ENCODE results near the gene DCST1.
A peak's percentile ranks its signal among the peaks of the same experiment; 100 is the strongest.

Gene DCST1

DNA sequence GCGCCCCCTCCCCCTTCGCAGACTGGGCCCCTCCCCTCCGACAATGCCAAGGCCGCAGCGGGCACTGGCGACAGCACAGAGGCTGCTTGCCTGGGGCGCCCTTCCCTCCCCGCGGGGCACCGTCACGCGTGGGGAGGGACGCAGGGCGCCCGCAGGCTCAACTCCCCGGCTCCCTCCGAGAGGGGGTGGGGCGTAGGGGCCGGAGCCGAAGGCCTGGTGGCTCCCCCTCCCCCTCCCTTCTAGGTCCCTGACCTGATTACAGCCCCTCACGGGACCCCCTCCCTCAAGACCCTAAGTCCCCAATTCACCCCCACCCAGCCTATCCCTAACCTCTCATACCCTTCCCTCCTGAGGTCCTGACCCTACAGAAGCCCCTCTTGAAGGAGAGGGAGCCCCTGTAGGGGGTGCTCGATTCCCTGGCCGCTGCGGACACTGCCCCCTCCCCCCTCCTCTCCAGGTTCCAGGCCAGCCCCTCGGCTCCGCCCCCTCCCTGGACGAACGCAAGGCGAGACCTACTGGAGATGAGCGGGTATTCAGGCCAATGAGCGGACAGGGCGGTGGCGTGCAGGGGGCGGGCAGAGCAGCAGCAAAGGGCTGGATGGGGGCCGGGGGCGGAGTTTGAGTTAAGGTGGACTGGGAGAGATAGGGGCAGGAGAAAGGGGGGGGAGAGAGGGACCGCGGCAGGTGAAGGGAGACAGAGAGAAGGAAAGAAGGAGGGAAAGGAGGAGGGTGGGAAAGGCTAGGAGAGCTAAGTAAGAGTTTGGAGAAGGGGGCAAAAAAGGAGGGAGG, 31.8 kb upstream of the DCST1 start:
- peak; percentile 99 for DNase-seq

DNA sequence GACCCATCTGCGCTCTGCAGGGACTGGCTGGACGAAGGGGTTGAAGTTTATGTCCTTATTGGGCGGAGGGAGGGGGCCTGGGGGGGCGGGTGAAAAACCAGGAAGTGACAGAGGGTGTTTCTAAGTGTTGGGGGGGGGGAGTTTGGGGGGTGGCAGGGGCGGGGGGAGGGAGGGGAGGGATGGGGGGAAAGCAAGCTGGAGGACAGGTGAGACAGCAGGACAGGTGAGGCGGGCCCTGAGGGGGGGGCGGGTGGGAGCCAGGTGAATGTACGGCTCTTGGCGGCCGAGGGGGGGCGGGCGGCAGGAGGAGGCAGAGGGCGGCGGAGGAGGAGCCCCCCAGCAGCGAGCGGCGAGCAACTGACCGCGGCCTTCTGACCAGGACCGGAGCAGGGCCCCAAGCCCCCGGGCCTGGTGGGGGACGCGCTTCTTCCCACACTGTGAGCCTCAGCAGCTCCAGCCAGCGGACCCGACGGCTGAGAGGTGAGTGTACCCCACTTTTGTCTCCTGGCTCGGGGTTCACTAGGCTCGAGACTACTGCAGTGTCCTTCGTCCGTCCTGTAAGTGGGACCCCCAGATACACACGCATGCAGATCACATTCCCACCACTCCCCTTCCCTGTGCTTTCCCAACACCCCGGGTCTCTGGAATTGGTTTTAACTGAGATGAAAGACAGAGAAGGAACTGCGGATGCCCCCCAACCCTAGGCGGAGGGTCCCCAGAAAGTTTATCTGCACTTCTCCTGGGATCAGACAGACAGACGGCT, 31.0 kb upstream of the DCST1 start, which contains the start of gene ZBTB7B:
ZBTB7B (plus strand) TSS at position 339 of the 763 bp plus-strand sequence. CDS start 11,859 bp downstream, outside the sequence.
- no peak for DNase-seq

DNA sequence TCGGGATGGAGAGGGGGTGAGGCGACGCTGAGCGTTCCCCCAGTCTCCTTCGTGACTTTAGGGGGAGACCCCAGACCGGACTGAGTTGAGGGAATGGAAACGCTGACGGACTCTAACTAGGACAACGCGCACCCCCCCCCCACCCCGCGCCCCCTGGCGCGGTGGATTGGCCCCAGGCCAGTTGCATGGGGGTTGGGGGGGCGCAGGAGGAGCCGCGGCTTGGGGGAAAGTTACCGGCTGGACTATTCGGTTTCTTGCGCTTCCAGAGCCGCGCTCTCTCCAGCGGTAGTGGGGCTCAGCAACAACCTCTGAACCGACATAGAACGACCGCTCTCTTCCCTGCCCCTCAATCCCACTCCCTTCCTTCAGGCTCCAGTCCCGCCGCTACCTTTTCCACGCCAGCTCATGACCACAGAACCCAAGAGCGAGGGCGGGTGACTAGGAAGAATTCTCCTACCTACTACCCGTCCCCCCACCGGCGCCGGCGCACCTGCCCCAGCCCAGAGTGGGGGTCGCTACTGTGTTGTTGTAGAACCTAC, 30.3 kb upstream of the DCST1 start:
- DNase-seq, result no peak

DNA sequence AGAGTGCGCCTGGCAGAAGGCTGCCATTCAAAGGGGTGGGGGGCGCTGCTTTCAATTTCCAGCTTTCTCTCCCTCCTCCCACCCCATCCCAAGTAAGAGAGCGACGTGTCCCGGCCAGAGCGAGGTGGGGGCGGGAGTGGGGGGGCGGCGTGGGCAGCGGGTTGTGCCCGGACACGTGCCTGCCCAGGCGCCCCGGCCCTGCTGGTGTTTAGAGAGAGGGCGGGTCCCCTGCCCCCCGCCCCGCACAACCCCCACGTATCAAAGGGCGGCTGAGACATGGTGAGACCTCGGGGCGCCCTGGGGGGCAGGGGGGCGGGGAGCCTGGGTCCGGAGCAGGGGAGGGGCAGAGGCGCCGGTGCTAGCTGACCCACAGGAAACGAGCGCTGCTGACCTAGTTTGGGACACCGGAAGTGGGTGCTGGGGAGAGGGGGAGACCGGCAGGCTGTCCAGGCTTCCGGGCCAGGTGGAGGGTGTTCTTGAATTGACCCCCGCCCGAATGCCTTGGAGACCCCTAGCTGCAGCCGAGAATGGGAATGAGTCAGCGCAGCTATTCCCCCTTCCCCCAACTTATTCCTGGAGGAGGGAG, 29.8 kb upstream of the DCST1 start:
- DNase-seq, result no peak

DNA sequence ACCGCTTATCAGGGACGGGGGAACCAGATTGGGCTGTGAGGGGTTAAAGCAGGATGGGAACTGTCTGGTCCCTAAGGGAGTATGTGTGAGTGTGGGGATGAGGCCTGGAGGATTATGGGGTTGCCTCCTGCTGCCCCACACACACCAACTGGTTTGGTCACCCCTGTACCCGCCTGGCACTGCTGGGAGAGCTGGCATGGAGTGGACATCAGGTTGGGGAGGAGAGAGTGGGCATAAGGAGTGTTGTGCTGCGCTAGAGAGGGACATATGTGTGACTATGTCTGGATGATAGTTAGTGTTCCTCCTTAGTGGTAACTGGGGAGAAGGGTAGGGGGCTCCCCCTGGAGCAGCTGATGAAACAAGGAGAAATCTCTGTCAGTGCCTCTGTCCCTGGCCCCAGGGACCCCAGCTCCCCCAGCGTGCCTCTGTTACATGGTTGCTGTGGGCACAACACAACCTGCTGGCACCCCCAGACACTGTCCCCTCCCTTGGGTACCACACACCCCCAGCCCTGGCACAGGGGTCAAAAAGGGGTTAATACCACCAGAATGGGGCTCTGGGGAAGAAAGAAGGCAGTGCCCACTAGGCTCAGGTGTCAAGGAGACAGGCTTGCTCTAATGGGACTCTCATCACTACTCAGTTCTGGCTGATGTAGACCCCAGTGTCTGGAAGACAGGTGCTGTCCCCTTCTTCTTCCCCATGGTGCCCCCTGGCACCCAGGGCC, 29.1 kb upstream of the DCST1 start:
- DNase-seq, result no peak

DNA sequence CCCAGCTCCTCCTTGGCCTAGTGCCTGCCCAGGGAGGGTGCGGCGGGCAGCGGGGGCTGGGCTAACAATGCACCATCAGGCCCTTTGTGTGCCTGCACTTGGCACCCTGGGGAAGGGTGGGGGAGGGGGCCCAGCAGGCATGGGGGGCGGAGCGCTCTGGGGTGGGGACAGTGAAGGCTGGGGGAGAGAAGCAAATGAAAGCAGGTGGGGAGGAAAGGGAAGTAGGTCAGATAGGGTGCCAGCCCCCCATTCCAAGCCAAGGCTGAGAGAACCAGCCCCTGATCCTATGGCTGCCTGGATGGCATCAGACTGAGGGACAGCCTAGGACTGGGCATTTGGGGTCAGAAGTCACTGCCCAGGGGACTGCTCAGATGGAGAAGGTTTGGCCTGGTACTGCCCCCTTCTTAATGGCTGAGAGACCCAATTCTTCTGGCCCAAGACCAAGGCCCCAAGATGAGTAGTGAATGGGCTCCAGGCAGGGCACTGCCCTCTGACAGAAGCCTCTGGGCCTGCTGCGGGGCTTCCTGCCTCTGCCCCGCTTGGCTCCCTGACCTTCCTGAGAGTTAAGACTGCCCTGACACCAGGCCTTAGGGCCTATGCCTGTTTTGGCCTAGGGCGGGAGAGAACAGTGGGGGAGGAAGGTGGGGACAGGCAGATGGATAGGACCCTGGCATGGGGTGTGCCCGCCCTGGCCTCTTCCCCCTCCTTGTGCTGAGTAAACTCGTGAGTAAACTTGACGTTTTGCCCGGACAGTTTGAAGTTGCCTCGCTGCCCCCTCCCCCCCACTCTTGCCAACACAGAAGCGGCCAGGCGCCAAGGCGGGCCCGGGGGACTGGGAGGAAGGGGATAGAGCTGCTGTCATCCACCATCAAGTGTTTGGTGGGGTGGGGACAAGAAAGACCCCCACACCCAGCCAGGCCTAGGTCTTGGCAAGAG, 28.3 kb upstream of the DCST1 start:
- no peak for DNase-seq

DNA sequence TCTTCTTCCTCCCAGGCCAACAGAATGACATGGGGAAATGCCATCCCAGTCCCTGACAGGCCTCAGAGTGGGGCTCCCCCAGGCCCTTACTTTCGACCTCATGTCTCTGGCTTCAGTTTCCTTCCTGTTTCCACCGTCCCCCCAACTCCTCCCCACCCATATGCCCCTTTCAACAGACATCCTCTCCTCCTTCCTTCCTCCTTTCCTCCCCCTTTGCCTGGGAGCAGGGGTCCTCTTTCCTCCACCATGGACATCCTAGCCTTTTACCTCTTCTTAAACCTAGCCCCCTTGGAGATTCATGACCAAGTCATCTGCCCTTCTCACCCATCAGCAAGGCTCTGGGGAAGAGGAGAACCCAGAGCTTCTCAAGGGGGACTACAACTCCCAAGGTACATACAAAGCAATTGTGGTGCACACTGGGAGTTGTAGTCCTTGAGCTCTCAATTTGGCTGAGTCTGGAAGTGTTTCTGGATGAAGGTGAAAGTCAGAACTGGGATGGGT, 27.0 kb upstream of the DCST1 start:
- DNase-seq, result peak; percentile 33

DNA sequence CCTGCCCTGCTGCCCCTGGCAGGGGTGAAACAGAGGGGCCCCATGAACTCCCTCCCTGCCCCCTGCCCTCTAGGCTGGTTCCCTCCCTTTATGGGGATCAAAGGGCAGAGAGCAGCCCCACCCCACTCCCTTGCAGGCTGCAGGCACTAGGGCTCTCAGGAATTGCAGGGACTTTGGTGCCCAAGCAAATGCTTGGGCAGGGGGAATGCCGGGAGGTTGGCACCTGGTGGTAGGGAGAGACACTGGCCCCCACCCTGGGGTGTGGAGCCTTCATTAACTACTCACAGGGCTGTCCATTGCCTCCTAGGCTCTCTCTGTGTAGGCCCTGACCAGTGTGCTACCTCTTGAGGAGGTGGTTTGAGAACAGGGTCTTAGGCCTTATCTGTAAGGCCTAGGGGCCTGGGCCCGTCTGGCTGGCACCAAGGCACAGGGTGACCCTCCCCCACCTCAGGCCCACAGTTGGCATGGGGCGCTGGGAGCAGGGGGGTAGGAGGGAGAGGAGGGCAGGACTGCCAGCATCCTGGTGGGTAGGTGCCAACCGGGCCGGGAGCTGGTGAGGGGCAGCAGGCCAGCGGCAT, 26.3 kb upstream of the DCST1 start:
- DNase-seq, result no peak

DNA sequence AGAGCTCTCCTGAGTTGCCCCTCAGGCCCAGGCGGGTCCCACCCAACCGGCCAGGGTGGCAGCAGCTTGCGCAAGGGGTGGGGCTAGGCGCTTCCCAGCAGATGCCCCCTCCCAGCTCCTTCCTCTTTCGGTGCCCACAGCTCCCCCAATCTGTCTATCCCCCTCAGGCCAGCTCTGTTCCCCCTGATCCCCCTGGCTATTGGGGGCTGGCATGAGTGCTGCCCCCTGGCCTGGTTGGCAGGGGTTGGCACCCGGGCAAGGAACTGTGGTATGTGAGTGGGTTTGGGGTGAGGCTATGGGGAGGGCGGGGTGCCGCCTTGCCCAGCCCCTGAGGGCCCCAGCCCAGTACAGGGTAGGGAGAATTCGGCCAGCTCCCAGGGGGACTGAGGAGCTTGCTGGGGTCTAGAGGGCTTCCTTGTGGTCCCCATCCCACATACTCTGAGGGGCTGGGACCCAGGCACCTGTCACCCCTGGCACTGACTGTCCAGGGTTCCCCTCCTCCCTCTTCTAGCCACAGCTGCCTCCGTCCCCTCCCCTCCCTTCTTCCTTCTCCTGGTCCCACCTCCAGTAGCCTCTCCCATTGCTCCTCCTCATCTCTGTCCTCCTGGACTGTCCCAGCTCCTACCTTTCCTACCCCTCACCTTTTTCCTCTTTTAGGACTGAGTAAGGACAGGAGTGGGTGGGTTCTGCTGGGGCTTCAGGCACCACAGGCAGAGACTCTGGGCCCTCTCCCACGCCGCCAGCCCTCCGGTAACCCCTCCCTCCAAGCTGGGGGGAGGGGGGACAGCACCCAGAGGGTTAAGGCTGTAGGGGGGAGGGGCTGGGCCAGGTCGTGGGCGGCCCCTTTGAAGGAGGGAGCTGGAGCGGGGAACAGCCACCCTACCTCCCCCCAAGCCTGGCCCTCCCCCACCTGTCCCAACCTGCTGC, 25.3 kb upstream of the DCST1 start:
- DNase-seq, result no peak

DNA sequence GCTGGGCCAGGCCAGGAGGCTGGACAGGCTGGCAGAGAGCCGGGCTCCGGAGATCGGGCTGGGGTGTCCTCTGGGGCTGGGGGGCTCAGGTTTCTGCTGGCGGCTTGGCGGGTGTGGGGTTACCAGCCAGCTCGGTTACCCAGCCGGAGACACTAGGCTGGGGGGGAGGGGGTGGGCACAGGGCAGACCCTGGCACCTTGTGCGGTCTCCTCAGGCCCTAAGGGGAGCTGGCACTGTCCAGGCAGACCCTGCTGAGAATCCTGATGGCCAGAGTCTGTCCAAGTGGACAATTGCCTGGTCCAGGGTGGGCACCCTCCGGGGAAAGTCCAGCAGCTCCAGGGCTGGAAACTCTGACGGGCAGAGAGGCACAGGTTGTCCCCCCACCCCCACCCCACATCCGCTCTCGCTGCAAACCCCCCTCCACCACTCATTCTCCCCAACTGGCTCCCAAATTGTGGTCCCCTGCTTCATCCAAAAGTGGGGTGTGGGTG, 24.4 kb upstream of the DCST1 start:
- no peak for DNase-seq

DNA sequence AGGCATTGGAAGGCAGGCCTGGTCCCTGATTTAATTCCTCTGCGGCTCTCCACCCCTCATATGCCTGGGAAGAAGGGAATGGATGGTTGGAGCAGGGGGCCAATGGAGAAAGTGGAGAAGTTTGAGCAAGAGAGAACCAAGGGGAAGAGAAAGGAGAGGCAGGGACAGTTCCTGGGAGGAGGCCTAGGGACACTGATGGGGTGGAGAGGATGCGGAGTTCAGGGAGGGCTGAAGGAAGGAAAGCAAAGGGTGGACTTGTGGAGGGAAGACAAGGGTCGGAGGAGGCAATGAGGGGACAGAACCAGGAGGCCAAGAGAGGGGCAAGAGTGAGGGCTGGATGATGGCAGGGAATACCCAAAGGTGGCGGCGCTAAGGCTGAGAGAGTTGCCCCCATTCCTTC, 23.9 kb upstream of the DCST1 start:
- DNase-seq, result no peak

DNA sequence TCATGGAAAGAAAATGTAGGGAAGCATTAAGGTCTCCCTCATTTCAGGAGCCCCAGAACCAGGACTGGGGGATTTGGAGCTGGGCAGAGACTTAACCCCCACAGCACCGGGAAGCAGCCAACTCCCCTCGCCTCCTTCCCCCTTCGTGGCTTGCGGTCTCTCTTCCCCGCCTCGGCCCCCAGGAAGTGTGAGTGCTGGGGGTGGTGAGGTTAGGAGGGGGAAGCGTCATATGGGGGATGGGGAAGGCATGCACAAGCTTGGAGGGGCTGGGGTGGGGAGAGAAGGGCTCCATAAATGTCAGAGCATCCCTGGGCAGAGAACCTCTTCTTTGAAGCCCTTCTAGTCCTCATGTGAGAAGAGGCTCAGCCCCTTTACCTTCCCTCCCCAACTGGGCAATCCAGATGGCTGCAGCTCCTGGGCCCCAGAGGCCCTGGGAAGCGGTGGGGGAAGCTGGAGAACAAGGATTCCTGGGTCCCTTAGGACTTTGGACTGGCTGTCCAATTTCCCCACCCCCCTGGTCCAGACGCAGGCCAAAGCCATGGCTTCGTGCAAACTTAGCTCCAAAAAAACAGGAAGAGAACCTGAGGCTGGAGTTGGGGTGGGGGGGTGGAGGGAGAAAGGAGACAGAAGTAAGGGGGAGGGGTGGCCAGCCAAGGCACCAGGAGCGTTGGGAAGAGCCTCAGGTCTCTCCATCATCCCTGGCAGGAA, 23.3 kb upstream of the DCST1 start:
- no peak for DNase-seq

DNA sequence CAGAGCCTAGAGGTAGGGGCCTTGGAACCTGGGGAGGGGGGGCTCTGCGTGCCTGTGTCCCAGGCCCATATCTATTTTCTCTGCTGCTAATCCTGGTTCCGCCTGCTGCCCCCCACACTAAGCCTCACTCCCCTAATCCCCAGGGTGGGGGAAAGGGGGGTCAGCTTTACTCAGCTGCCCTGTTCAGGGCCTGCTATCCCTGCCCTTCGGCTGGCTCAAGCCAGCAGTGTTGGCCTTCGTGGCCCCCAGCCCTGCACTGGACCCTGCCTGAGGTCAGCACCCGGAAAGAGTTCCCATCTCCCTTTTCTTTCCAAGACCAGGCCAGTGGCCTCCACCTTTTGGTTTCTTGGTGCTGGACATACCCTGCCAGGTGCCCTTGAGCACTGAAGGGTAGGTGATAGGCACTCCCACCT, 22.6 kb upstream of the DCST1 start:
- no peak for DNase-seq

DNA sequence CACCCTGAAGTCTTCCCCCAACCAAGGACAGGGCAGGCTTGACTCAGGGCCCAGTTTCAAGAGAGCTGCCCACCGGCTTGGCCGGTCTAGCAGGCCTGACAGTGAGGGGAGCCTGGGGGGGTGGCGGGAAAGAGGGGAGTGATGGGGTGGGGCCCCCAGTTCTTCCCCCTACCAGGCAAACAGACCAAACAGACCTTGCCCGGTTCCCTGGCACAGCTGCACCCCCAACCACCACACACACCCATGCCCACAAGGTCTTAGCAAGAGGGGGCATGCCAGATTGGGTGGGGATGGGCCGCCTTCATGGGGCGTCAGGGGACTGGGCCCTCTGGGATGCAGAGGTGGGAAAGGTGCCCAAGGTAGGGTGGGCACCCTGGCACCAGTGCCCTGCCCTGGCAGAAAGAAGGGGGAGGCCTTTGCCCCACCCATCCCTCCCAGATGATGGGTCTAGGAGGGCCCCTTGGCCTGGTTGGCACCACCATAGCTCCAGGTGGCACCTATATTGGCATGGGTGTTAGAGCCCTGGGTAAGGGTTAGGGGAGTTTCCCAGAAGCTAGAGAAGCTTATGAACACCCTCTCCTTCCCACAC, 22.1 kb upstream of the DCST1 start:
- DNase-seq, result no peak

DNA sequence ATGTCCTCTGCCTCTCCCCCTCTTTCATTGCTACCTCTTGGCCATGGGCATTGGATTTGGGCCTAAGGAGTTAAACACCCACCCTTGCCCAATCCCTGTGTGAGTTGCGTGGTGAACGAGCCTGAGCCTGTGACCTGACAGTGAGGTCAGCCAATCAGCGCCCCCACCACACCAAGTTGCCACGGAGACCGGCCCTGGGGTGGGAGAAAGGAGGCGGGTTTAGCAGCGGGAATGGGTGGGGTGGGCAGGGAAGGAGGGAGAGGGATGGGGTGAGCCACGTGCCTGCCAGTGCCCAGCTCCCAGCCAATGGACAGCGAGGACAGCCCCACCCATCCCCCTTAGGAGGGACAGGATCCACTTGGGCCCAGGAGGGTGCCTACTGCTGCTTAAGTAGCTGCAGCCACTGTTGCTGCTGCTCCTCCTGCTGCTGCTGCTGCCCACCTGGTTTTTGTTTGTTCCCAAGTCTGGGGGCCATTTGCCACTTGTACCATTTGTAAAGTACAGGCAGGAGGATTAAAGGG, 21.5 kb upstream of the DCST1 start:
- peak; percentile 90 for DNase-seq

DNA sequence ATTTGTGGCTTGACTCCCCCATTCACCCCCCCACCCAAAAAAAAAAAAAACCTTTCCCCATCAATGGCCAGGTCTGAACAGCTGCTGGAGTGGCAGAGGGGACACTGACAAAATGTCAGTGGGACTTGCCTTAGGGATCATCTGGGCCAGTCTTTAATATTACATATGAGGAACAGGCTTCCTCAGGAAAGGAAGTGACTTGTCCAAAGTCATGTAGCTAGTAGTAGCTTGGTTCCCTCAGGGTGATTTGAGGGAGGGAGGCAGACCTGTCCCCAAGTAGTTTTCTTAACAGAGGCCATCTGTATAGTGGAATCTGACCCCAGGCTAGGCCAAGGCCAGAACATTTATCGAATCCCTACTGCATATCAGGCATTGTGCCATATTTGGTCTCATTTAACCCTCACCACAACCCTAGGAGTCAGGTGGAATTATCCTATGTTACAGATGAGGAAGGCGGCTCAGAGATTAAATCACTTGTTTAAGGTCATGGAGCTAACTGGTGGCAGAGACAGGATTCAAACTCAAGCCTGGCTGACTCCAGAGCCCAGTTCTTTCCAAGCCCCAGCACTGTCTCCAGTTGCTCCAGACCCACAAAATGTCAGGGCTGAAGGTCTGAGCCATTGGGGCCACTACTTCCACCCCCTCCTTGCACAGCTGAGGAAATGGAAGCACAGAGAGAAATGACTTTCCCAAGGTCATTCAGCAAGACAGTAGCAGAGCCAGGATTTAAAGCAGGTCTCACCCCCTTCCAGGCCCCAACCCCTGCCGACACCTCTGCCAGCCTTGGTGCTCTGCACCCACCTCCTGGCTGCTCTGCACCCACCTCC, 20.6 kb upstream of the DCST1 start:
- no peak for DNase-seq

DNA sequence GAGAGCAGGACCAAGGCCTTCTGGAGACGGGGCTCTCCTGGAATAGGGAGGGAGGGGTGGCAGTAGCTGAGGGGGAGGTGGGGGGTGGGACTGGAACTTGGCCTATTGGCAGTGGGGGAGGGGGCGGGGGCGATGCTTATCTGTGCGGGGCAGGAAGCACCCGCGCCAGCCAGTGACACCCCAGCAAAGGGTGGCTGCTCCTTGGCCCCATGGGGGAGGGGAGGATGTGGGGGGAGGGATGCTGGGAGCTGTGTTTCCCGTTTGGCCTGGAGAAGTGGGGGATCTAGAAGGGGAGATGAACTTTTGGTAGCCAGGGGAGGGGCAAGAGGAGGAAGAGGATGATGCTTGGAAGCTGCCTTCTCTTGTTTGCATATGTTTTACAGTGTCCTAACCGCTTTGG, 20.0 kb upstream of the DCST1 start:
- DNase-seq, result no peak
